22Rv1 (cell line): ENCODE results near the gene UCN2.

Source experiments
- H3K27ac ChIP-seq: fragments of 450-650 bp; 2 replicates; pipeline ENCODE4 v1.5.1; 2017
- ZFX ChIP-seq: fragments of 450-650 bp; IDR thresholded peaks from 2 replicates; pipeline ENCODE4 v1.6.1; 2017; ENCODE audit warnings: antibody characterized with exemption, borderline replicate concordance
- TF ChIP-seq, protein P1 (sequence below): fragments of 450-650 bp; IDR thresholded peaks from 2 replicates; pipeline ENCODE4 v1.5.1; 2017; ENCODE audit warnings: mild to moderate bottlenecking

The UCN2 gene

DNA sequence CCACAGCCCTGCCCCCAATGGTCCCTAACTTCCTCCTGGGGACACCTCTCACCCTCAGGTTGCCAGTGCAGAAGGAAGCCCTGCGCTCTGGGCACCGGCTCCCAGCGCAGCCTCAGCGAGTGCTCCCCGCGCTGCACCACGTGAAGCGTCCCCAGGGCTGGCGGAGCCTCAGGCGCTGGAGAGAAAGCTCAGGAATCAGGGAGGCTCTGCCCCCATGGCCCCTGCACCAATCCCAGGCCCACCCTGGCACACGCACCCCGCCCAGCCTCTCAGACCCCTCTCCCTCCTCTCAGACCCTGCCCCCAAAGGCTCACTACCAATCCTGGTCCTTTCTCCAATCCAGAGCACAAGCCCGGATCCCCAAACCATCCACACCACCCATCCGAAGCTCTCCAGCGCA, 24.6 kb upstream of the UCN2 start:
- H3K27ac ChIP-seq = no peak overlapping the region
- TF ChIP-seq, protein P1, sequence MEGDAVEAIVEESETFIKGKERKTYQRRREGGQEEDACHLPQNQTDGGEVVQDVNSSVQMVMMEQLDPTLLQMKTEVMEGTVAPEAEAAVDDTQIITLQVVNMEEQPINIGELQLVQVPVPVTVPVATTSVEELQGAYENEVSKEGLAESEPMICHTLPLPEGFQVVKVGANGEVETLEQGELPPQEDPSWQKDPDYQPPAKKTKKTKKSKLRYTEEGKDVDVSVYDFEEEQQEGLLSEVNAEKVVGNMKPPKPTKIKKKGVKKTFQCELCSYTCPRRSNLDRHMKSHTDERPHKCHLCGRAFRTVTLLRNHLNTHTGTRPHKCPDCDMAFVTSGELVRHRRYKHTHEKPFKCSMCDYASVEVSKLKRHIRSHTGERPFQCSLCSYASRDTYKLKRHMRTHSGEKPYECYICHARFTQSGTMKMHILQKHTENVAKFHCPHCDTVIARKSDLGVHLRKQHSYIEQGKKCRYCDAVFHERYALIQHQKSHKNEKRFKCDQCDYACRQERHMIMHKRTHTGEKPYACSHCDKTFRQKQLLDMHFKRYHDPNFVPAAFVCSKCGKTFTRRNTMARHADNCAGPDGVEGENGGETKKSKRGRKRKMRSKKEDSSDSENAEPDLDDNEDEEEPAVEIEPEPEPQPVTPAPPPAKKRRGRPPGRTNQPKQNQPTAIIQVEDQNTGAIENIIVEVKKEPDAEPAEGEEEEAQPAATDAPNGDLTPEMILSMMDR = no peak
- TF ChIP-seq ZFX = no peak

DNA sequence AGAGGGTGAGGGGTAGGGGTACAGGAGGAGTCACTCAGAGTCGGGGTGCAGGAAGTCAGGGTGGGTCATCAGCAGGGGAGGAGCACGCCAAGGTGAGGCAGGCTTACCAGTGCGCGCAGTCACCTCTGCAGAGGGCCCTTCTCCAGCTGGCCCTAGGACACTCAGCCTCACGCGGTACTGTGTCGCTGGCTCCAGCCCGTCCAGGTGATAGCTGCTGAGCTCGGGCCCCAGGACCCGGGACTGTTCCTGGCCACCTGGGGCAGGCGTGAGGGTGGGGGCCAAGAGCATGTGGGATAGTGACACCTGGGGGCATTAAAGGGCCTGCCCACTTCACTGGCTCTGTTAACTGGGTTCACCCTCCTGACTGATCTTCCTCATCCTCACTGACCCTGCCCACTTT, 24.1 kb upstream of the UCN2 start:
- H3K27ac ChIP-seq = no peak overlapping the region
- TF ChIP-seq, protein P1 = no peak
- no peak for TF ChIP-seq ZFX

GRCh38 chr3:48585411-48585810, 21.8 kb upstream of the UCN2 start:
- no peak overlapping the region for H3K27ac ChIP-seq
- no peak for TF ChIP-seq ZFX
- TF ChIP-seq, protein P1 = no peak

GRCh38 chr3:48584836-48585235, 21.3 kb upstream of the UCN2 start:
- H3K27ac ChIP-seq = no peak overlapping the region
- TF ChIP-seq, protein P1 = no peak
- TF ChIP-seq ZFX = no peak

DNA sequence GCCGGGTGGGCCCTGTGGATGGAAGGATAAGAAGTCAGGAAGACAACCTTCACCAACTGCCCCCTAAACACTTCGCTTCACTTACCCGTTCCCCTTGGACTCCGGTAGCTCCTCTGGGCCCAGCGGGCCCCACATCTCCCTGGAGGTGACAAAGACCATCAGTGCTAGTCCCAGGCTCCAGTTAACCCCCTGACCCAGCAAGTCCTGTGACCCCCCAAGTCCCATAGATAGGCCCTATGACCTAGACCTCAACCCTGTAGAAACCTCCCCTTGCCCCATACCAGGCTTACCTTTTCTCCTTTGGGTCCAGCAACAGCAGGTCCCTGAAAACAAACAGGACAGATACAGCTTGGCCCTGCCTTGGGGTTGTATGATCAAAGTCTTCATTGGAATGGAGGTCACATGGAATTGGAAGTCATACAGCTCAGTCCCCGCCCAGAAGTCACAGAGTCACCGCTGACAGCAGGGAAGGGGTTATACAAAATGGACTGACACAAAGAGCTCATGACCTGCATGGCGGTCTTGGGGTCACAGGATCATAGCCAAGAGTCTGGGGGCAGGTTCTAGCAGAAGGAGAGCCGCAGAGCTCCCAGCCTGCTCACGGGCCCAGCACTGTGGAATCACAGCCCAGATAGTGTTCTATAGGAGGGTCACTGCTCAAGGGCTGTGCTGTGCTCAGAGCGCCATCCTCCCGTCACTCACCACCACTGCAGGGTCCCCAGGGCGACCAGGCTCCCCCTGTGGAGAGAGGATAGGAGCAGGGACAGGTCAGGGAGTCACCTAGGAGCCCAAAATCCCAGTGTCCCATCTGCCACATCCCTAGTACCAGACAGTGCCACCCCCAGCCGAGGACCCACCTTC, 18.3 kb upstream of the UCN2 start:
- no peak overlapping the region for H3K27ac ChIP-seq
- TF ChIP-seq, protein P1 = no peak
- no peak for TF ChIP-seq ZFX

- TF ChIP-seq, protein P1 = no peak
- TF ChIP-seq ZFX = no peak
- no peak overlapping the region for H3K27ac ChIP-seq
Observed at GRCh38 chr3:48576647-48577046, 13.1 kb upstream of the UCN2 start.

DNA sequence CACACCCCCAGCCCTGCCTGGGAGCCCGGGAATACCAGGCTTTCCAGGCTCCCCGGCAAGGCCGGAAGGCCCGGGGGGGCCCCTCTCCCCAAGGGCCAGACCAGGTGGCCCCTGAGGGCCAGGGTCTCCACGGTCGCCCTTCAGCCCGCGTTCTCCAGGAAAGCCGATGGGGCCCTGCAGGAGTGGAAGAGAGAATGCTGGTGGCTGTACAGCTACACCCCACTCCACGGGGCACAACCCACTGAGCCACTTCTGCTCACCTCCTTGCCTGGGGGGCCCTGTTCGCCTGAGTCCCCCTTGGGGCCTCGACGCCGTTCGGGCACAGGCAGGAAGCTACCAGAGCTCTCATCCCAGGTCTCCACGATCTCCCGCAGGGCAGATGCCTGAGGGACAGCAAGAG, 11.8 kb upstream of the UCN2 start:
- TF ChIP-seq, protein P1 = no peak
- TF ChIP-seq ZFX = no peak
- H3K27ac ChIP-seq = no peak overlapping the region
